Left forelimb (tissue), 1 donor: ENCODE data around the gene ETFA.

Experiments used
- DNase-seq: peaks from one replicate; pipeline ENCODE4 v3.0.0-alpha.2; 2018; ENCODE audit warnings: low spot score

The ETFA gene

DNA sequence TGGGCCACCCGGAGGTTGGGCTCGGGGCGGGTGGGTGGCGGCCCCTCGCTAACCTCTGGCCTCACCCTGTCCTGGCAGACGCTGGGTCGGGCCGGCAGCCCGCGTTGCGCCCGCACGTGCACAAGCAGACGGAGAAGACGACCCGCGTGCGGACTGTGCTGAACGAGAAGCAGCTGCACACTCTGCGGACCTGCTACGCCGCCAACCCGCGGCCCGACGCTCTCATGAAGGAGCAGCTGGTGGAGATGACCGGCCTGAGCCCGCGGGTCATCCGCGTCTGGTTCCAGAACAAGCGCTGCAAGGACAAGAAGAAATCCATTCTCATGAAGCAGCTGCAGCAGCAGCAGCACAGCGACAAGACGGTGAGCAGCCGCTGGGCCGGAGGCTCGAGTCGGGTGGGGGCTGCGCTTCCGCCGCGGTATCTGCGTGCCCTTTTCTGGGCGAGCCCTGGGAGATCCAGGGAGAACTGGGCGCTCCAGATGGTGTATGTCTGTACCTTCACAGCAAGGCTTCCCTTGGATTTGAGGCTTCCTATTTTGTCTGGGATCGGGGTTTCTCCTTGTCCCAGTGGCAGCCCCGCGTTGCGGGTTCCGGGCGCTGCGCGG, 29.0 kb upstream of the ETFA start:
- peak; percentile 79 for DNase-seq

DNA sequence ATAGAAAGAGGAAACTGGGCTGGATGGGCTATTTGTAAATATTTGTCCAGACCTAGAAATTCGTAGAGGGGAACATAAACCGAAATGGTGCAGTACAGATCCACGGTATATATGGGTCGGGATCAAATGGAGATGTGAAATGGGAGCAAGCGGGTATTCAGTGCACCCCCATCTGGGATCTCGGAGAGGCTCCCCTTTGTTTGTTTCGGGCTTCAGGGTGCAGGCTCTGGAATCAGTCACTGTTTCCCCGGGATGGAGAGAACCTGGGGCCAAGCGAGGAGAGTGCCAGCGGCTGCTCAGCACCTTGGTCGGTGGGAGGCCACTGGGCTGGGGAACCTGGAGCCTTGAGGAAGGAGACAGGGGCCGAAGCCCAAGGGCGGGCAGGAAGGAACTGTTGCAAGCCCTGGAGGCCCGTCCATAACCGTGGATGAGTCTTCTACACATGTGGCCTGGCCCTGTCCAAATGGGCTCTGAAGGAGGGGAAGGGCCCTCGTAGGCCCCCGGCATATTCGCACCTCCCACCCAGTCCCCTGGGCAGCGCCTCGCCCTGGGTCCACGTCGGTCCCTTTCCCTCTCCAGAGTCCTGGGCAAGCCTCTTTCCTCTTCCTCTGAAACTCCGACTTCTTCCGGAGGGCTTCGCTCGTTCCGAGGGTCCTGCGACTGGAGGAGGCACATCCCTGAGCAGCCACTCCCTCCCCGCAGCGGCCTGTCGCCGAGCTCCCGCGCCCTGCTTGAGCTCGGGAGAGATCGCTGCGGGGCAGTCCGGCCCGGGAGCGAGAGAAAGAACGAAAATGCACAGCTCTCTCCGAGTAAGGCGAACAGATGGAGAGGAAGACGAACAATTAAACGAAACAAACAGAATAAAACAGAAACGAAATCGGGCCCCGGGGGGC, 28.3 kb upstream of the ETFA start:
- DNase-seq: no peak

DNA sequence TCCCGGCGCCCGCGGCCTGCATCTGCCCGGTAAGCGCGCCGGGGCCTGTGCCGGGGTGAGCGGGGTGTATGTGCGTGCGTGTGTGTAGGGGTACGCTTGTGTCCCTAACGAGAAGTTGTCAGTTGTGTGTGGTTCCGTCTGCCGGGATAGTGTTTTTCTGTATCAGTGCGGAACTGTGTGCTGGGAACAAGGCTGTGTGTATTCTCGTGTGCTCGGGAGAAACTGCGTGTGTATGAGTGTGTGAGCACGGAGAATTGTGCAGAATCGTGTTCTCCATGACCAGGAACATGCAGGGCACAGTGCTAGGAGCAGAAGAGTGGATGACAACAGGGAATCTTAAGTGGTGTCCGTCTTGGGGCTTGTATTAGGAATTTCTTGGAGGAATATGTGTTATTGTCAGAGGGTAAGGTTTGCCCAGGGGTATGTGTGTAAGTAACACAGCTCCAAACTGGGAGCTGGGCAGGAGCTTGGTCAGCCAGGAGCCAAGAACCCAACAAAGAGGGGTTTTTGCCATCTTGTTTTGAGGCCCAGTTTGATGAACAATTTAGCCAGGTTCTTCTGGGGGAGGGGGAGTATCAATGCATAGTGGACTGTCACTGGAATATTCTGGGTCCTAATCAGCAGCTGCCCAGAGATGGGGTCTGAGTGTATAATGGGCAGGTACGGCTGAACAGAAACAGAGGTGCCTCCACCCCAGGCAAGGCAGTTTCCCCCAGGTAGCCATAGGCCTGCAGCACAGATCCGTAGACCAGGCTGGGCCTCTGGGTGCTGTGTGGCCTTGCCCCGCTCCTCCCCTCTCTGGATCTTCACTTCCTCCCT, 27.4 kb upstream of the ETFA start:
- DNase-seq: no peak

DNA sequence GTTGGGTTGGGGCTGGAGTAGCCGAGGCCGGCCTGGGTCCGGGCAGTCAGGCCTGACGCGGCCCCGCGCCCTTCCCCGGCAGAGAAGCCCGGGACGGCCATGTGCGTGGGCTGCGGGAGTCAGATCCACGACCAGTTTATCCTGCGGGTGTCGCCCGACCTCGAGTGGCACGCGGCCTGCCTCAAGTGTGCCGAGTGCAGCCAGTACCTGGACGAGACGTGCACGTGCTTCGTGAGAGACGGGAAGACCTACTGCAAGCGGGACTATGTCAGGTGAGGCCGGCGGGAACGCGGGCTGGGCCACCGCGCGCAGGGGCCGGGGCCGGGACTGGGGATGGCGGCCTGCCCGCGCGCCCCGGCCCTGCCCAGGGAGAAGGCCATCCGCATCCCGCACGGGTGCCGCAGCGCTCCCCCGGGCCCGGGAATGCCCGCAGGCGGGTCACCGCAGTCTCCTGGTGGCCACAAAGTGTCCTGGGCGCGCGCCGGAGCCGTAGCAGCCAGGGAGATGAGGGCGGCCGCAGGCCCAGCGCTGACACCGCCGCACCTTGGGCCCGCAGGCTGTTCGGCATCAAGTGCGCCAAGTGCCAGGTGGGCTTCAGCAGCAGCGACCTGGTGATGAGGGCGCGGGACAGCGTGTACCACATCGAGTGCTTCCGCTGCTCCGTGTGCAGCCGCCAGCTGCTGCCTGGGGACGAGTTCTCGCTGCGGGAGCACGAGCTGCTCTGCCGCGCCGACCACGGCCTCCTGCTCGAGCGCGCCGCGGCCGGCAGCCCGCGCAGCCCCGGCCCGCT, 26.6 kb upstream of the ETFA start:
- no peak for DNase-seq

DNA sequence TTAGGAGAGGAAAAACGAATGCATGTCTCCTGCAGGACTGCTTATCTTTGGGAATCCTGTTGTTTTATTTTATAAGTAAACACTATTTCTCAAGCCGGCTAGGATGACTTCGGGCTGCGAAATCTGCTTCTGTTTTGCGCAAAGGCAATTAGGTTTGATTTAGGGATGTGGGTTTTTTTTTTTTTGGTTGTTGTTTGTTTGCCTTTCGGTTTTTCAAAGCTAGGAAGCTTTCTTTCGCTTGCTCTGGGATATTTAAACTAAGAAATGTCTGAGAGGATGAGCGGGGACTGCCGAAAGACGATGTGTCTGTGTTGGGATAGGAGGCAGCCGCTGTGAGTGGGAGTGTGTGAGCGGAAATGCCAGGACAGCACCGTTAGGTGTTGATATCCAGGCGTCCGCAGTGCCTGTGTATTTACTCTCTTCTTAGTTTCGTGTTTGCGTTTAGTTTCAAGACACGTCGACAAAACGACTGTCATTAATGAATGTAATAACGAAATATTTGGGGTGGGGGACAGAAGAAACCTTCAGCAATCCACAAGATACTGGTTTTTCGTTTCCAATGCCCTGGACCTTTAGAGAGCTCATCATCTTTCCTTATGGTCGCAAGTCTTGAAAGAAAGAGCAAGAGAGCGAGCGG, 25.9 kb upstream of the ETFA start:
- DNase-seq: no peak

DNA sequence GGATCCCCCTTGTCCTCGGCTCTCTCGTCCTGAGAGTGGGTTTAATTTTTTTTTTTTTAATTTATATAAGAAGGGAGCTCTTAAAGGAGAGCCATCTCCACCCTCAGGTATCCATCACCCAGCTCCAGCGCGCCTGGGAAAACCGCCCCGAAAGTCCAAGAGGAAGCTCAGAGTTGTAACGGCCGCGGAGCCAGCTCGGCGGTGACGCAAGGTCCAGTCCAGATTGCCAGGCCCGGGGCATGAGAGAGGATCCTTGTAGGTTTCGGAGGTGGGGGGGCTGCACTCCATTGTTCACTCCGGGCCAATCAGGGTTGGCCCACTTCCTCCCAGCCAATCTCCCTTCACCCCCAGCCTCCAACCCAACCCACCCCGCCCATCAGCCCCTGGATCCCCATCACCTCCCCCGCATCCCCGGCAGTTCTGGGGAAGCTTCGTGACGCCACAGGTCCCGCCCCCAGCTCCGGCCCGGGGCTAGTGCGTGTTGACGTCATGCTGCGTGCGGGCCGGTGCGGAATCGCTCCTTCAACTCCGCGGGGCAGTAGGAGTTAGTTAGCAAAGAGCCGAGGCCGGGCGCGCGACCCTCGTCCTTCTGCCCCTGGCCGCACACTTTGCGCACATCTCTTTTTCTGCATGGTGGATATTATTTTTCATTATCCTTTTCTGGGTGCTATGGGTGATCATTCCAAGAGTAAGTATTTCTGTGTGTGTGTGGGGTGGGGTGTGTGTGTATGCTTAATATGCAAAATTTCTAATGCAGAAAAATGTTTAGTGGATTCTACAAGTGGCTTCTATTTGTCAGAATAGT, 25.2 kb upstream of the ETFA start, which contains the start of gene ISL2:
Gene ISL2, plus strand, starts transcription at position 520 of the 805 bp plus-strand sequence. Its CDS starts 111 bp downstream, at position 631.
- no peak for DNase-seq

DNA sequence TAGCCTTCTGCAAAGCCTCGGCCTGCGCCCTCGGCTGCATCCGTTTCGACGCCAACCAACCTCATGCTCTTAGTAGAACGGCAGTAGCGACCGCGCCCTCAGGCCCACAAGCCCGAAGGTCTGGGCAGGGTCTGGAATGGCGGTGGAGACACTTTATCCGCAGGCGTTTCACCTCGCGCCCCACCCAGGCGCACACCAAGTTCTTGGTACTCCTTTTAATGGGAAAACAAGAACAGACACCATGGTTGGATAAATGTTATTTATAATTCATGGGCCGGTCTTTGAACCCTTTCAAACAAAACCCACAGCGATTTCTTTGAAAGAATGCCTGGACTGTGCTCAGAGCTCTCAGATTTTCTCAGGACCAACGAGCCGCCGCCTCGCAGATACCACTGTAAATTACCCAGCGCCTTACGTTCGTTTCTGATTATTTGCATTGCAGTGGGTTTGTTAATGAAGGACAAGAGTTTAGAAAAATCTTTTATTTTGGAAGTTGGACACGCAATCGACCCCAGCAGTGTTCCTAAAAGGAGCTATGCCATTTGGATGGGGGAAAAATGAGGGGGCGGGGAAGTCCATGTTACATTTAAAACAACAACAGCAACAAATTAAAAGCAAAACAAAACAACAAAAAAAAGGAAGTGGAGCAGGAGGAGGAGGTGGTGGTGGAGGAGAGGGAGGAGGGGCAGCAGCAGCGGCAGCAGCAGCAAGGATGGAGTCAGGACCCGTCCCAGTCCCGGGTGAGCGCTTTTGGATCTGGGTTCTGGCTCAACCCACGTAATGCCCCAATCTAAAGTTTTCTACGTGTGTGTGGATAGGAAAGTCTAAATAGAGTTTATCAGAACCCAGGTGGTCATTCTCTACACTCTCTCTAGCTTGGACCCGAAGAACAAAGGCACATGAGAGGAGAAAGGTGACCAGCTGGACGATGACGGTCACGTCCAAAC, 24.3 kb upstream of the ETFA start:
- DNase-seq: no peak

DNA sequence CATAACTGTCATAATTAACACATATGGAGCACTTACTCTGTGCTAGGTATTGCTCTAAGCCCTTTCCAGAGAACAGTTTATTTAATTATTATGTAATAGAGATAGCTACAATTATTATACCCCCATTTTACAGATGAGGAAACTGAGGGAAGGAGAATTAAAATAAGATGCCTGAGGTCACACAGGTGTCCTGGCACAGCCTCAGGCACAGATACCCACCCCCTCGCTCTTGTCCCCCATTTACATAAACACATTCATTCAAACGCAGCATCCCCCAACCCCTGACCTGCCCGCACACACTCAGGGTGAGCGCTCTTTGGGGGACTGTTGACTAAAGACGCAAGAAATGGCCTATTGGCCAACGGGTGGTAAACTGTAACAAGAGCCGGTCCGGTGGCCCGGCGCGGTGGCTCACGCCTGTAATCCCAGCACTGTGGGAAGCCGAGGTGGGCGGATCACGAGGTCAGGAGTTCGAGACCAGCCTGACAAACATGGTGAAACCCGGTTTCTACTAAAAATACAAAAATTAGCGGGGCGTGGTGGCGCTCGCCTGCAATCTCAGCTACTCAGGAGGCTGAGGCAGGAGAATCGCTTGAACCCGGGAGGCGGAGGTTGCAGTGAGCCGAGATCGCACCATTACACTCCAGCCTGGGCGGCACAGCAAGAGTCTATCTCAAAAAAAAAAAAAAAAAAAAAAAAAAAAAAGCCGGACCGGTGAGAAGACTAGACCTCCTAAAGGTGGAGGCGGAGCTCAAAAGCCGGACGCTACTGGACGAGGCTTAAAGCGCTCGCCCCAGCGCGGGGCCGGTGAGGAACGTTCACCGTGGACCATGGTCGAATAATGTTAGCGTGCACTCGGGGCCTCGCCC, 23.4 kb upstream of the ETFA start:
- no peak for DNase-seq

DNA sequence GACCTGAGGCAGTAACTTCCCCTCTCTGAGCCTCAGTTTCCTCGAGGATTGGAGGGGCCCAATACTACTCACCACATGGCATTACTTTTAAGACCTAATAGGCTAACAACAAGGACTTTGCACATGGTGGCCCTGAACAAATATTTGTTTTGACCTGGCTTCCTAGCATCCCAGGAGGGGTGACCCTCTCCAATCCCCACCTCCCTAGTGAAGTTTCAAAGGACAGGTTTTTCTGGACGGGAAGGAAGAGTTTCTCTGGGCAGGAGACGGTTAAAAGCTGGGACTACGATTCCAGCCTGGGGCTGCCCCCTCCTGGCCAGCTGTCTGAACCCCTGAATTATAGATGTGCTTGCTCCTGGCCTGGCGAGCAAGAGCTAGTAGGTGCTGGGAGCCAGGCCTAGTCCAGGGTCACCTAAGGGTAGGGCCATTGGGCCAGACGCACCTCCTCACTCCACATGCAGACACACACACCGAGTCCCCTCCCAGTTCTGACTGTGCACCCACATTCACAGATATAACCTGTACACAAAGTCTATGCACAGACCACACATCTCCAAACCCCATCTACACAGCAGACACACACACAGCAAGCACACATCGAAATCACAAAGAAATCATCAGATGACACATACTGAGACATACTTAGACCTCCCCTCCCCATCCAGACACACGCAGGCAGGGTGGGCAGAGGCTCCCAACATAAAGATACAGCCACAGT, 22.6 kb upstream of the ETFA start:
- no peak for DNase-seq

DNA sequence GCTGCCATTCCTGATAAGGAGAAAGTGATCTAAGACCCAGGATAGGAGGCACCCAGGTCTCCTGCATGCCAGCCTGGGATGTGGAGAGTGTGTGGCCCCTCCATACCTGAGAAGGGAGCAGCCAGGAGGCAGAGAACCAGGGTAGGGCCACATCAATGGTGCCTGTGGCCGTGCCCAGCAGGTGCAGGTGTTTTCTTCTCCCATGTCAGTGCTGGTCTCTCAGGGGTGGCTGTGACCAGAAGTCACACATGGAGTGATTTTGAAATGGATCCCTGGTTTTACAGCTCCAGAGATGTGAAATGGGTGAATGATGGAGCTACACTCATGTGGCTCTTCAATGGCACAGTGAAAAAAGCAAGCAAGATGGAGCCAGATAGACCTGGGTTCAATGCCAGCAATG, 22.0 kb upstream of the ETFA start:
- no peak for DNase-seq

DNA sequence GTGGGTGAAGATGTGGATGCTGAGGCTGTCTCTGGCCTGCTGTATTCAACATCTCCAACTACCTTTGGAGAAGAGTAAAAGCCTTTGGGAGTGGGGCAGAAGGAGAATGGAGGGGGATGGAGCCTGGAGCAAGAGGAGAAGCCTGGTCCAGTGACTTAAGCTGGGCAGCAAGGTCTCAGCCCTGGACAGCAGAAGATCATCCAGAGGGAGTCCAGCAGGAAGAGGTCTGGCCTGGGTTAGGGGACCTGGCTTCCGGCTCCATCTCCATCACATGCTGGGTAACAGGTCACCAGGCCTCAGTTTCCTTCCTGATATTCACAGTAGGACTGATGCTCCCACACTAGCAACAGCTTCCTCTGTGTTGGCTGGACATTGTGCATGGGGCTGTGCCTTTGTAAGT, 21.5 kb upstream of the ETFA start:
- DNase-seq: no peak

DNA sequence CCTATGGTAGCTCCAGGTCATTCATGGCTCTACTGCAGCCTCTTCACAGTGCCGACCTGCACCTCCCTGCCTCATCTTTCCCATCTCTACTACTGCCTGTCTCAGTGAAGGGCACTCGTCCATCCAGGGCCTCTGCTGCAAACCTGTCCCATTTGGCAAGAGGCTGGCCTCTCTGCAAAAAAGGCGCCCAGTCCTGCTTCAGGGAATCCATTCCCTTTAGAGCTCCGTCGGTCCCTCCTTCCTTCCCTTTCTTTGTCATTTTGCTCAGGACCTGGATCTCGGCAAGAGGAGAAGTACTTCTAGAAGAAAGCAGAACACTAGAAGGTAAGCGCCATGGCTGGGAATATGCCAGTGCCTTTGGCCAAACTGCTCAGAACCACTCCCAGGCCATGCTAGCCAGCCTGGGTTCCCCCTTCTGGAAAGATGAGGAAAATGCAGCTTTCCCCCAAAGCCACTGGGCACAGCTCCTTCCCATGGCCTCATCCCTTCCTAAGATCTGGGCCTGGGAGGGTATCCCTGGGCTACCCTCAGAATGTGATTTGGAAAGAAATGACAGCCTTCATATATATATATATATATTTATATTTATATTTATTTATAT, 18.9 kb upstream of the ETFA start:
- peak; percentile 52 for DNase-seq

DNA sequence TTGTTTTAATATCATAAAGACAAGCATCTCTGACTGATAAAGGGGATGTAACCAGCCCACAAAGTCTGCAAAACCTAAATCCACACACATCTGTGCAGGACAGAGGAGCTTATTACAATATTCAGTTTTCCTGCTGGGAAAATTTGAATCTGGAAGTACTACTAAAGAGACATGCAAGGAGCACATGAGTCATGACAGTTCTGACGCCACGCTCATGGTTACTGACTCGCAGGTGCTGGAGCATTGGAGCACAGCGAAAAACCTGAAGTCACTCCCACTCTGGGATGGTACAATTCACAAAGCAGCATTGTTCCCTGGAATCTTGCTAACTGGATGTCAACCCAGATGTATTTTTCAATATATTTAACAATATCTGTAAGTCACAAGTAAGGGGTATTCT, 17.7 kb upstream of the ETFA start:
- no peak for DNase-seq

DNA sequence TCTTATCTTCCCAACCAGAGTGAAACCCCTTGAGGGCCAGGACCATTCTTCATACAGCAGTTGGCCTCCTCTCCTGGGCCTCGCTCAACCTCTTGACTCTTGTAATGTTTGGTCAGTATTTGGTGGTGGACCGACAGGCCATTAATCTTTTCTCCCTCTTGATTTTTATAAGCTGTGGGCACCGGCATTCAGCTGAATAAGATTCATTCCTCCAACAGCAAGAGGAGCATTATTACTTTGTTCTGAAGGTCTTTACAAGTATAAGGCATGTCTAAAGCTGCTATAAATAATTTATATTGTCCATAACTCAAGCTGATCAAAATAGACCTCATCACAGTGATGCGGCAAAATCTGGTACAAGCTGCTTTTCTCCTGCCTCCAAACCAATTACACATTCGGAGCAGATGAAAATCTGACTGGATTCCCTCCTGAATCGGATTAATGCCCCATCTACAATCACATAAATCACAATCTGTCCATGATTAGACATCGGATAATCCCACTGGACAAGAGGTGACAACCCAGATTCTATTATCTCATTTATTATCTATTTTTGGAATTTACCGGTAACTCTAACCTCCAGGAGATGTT, 16.9 kb upstream of the ETFA start:
- no peak for DNase-seq

DNA sequence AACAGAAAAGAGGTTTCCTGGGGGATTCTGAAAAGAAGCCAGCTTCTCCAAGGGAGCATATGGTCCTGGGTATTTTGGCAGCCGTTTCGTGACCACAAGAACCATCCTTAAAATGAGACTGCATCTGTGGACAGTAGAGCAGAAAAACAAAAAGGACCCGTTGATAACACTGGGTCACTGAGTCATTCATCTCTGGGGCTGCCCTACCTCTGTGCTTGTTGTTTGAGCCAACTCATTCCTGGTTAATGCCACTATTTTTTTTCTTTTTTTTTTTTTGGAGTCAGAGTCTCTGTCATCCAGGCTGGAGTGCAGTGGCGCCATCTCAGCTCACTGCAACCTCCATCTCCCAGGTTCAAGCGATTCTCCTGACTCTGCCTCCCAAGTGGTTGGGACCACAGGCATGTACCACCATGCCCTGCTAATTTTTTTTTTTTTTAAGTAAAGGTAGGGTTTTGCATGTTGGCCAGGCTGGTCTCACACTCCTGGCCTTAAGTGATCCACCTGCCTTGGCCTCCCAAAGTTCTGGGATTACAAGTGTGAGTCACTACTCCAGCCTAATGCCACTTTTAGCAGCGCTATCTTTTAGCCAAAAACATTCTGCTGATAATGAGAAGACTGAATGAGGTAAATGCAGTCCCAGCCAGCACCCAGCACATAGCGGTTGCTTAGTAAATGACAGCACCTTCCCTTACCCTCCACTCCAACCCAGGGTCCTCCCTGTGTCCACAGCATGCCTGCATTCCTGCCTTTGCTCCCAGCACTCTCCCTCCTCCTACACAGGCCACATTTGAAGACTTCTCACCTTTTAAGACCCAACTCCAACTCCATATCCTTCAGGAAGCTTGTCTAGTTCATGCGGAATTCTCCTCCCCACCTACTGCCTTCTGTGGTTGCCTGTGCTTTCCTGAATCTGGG, 16.2 kb upstream of the ETFA start:
- no peak for DNase-seq

DNA sequence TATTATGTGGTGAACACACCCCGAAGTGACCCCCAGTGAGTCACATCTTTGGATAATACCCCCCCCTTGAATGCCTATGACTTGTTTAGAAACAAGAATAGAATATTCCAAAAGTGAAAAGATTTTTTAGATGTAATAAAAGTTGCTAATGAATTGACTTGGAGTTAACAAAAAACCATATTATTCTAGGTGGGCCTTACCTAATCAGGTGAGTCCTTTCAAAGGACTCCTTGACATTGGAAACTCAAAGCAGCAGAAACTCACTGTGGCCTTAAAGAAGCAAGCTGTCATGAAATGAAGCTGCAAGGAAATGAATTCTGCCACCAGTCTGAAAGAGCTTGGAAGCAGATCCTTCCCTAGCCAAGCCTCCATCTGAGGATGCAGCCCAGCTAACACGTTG, 14.4 kb upstream of the ETFA start:
- DNase-seq: no peak
